ENCODE results near the gene BPGM. TPM values are rescaled to one million over a fixed set of nuclear protein-coding genes. Genes with fewer than 3 reads are reported as not detected.

The BPGM gene
- total and polyA plus RNA-seq, 2 experiments from 2014 or later: 16.9 TPM

- Histone ChIP-seq H3K36me3 (ENCODE audit: insufficient read depth) (no peaks in the 10 kb centered on the region), H3K79me2 (replicated peaks; ENCODE audit: insufficient read depth) (no peaks in the 10 kb centered on the region), H3K4me3 (no peak overlapping the region), H3F3A (replicated peaks; ENCODE audit: low read depth) (no peaks in the 10 kb centered on the region), H2AFZ (peak overlapping the region; percentile 78; the same call in 1 of the 2 replicates), H3K4me2 (no peak overlapping the region), H3K9me2 (ENCODE audit: insufficient read depth) (no peaks in the 10 kb centered on the region), H4K20me1 (replicated peaks; ENCODE audit: insufficient read depth) (no peaks in the 10 kb centered on the region), H3K27me3 (ENCODE audit: insufficient read depth) (no peaks in the 10 kb centered on the region), H3K4me1 (ENCODE audit: insufficient read depth) (no peaks in the 10 kb centered on the region), H3K27ac (ENCODE audit: low read depth) (no peak overlapping the region)
- DNase-seq (ENCODE audit: low spot score) (no peak), ATAC-seq (no peak)
- Mint-ChIP-seq H3K27ac (no peak overlapping the region), H3K9me3 (no peaks in the 10 kb centered on the region), H3K4me1 (no peaks in the 10 kb centered on the region), H3K27me3 (ENCODE audit: insufficient read depth, low read depth, poor library complexity) (peaks cover 1% of the 10 kb centered on the region), H3K36me3 (ENCODE audit: low read depth) (no peaks in the 10 kb centered on the region), H3K4me3 (no peak overlapping the region)
- TF ChIP-seq EZH2 (IDR thresholded peaks at IDR 0.05; ENCODE audit: low read depth, unreplicated experiment) (no peak), POLR2AphosphoS5 (IDR thresholded peaks at IDR 0.05; ENCODE audit: low read depth) (no peak), NANOG (IDR thresholded peaks at IDR 0.05; ENCODE audit: borderline replicate concordance) (no peak), STAT1 (IDR thresholded peaks at IDR 0.05; ENCODE audit: unreplicated experiment) (no peak), EZH2phosphoT487 (IDR thresholded peaks at IDR 0.05; ENCODE audit: unreplicated experiment) (no peak), ZNF462 (CRISPR knock-in tag; IDR thresholded peaks at IDR 0.05) (no peak), ZNF331 (CRISPR knock-in tag; IDR thresholded peaks at IDR 0.05; ENCODE audit: low read depth) (no peak), CREB1 (CRISPR knock-in tag; IDR thresholded peaks at IDR 0.05; ENCODE audit: low read depth) (no peak), CTCF (conservative IDR thresholded peaks at IDR 0.05; ENCODE audit: low read depth in 2 of 2) (no peak), JUNB (IDR thresholded peaks at IDR 0.05; ENCODE audit: unreplicated experiment) (no peak), ZNF114 (CRISPR knock-in tag; IDR thresholded peaks at IDR 0.05) (no peak), REST (IDR thresholded peaks at IDR 0.05; ENCODE audit: unreplicated experiment) (no peak), ETS1 (IDR thresholded peaks at IDR 0.05) (no peak)
Observed at GRCh38 chr7:134720091-134720935, 73.7 kb downstream of the BPGM start.
